HepG2 (cell line): ENCODE measurements around the gene RNF135. TPM values are rescaled to one million over a fixed set of nuclear protein-coding genes. Genes with fewer than 3 reads are reported as not detected.
"Not testable (repeated sequence)": the region's sequence is repeated elsewhere in the genome, so short reads cannot be mapped to it uniquely, and the experiment has no call there.

Experiments
- ATAC-seq: fragments of 200-7000 bp; cut with Tn5 transposase; 3 replicates; pipeline ENCODE4 v1.9.1; 2020; ENCODE audit warnings: mild to moderate bottlenecking, moderate library complexity
- BruUV-seq: library from RNA; stranded (reverse); fragments of 400-500 nt; replicated peaks from 2 replicates; lab custom pipeline; 2021; lab: Mats Ljungman, UMichigan
- CTCF ChIA-PET: fragments of 300-600 bp; formaldehyde crosslinking; extraction: SDS; loops from one replicate; lab custom pipeline; 2021; ENCODE audit warnings: low total read pairs, inconsistent platforms, low intra/inter-chr PET ratio; lab: Yijun Ruan, JAX
- POLR2A ChIA-PET: fragments of 350-600 bp; sonication (Branson Sonifier 250); formaldehyde crosslinking; loops from one replicate; lab custom pipeline; 2020; ENCODE audit warnings: antibody characterized with exemption, inconsistent platforms; lab: Yijun Ruan, JAX
- DNase-seq: peaks from one replicate; pipeline ENCODE4 v3.0.0-alpha.2; 2015; ENCODE audit warnings: low spot score
- FAIRE-seq: peaks from 3 replicates; lab custom pipeline; 2011; peaks lifted over from hg19 to GRCh38; lab: Jason Lieb, UNC
- H2AFZ ChIP-seq: one replicate; pipeline ENCODE4 v1.6.1; 2011; ENCODE audit warnings: low read length, inconsistent platforms
- H3K27ac ChIP-seq: fragments of 300-600 bp; 3 replicates; pipeline ENCODE4 v1.8.0; 2011; ENCODE audit warnings: mixed run types, mild to moderate bottlenecking, mixed read lengths, low read length, inconsistent platforms; ENCODE audit not compliant: insufficient read depth; ENCODE audit errors: extremely low read length
- H3K27me3 ChIP-seq, 2 experiments: fragments of 200-600 bp in 1 of 2; 2 replicates in 1 of 2; 3 replicates in 1 of 2; pipeline versions ENCODE4 v1.6.0 to v1.8.0; 2011; ENCODE audit warnings: low read length in 2 of 2, mild to moderate bottlenecking in 2 of 2, moderate library complexity in 2 of 2, inconsistent platforms in 1 of 2; ENCODE audit not compliant: insufficient read depth in 2 of 2, control insufficient read depth in 1 of 2
- H3K36me3 ChIP-seq, 2 experiments: fragments of 200-600 bp in 1 of 2; replicated peaks in 1 of 2; 2 replicates in 1 of 2; 3 replicates in 1 of 2; pipeline versions ENCODE4 v1.5.1 to v1.8.0; 2011; ENCODE audit warnings: low read length in 2 of 2, inconsistent platforms in 1 of 2; ENCODE audit not compliant: insufficient read depth in 2 of 2, control insufficient read depth in 1 of 2
- H3K4me1 ChIP-seq: 2 replicates; pipeline ENCODE4 v1.5.1; 2012; ENCODE audit warnings: low read length, inconsistent platforms; ENCODE audit not compliant: insufficient read depth
- H3K4me2 ChIP-seq: 2 replicates; pipeline ENCODE4 v1.6.0; 2011; ENCODE audit warnings: low read depth, low read length, inconsistent platforms
- H3K4me3 ChIP-seq, 3 experiments: fragments of 200-600 bp in 1 of 3; sonication (generic), shearing (Covaris generic) in 1 of 3; replicated peaks in 1 of 3; 2 replicates each; pipeline ENCODE4 v1.5.1; 2011 to 2016; ENCODE audit warnings: low read length in 3 of 3, inconsistent platforms in 2 of 3, low read depth in 2 of 3, mild to moderate bottlenecking in 2 of 3, control low read depth in 1 of 3, mixed read lengths in 1 of 3; ENCODE audit not compliant: insufficient read depth in 1 of 3
- H3K79me2 ChIP-seq: one replicate; pipeline ENCODE4 v1.6.1; 2011; ENCODE audit warnings: low read length, inconsistent platforms; ENCODE audit not compliant: insufficient read depth
- H3K9ac ChIP-seq: 2 replicates; pipeline ENCODE4 v1.6.0; 2011; ENCODE audit warnings: mild to moderate bottlenecking, low read depth, low read length, inconsistent platforms; ENCODE audit not compliant: insufficient read depth
- H3K9me3 ChIP-seq: 2 replicates; pipeline ENCODE4 v1.5.1; 2012; ENCODE audit warnings: mild to moderate bottlenecking, low read length
- H4K20me1 ChIP-seq: 2 replicates; pipeline ENCODE4 v1.6.0; 2011; ENCODE audit warnings: inconsistent platforms, mild to moderate bottlenecking, low read length, moderate library complexity; ENCODE audit not compliant: insufficient read depth
- ARNT ChIP-seq: fragments of 450-650 bp; IDR thresholded peaks from 2 replicates; pipeline ENCODE4 v1.6.1; 2017
- CBX5 ChIP-seq: sonication (generic); formaldehyde crosslinking; IDR thresholded peaks from 2 replicates; pipeline ENCODE4 v1.4.0; 2020; ENCODE audit warnings: missing genetic modification reagents, borderline replicate concordance
- GZF1 ChIP-seq: sonication (generic); formaldehyde crosslinking; IDR thresholded peaks from 2 replicates; pipeline ENCODE4 v1.5.1; 2020; ENCODE audit warnings: mild to moderate bottlenecking, missing genetic modification reagents
- HOXA3 ChIP-seq: sonication (generic); formaldehyde crosslinking; IDR thresholded peaks from 2 replicates; pipeline ENCODE4 v1.5.0; 2020; ENCODE audit warnings: missing genetic modification reagents
- IRF2 ChIP-seq: IDR thresholded peaks from 2 replicates; pipeline ENCODE4 v1.6.1; 2018; ENCODE audit warnings: missing genetic modification reagents, missing compliant biosample characterization
- LCORL ChIP-seq, 2 experiments: fragments of 450-650 bp in 1 of 2; sonication (generic) in 1 of 2; formaldehyde crosslinking in 1 of 2; IDR thresholded peaks; 2 replicates each; pipeline versions ENCODE4 v1.5.0 to v1.6.1; 2017 to 2020; ENCODE audit warnings: antibody characterized with exemption in 1 of 2, missing genetic modification reagents in 1 of 2
- NR2F2 ChIP-seq: IDR thresholded peaks from 2 replicates; pipeline ENCODE4 v1.6.1; 2012; ENCODE audit warnings: low read depth, inconsistent platforms, borderline replicate concordance
- POLR2AphosphoS5 ChIP-seq: IDR thresholded peaks from 2 replicates; pipeline ENCODE4 v1.6.1; 2012; ENCODE audit warnings: low read depth, low read length
- ZFP82 ChIP-seq: sonication (generic); formaldehyde crosslinking; IDR thresholded peaks from 2 replicates; pipeline ENCODE4 v1.5.1; 2020; ENCODE audit warnings: mild to moderate bottlenecking, missing genetic modification reagents, borderline replicate concordance
- ZNF274 ChIP-seq: sonication (generic); formaldehyde crosslinking; IDR thresholded peaks from 2 replicates; pipeline ENCODE4 v1.5.1; 2020; ENCODE audit warnings: mild to moderate bottlenecking, missing genetic modification reagents
- ZNF570 ChIP-seq: sonication (generic); formaldehyde crosslinking; IDR thresholded peaks from 2 replicates; pipeline ENCODE4 v1.4.0; 2020; ENCODE audit warnings: mild to moderate bottlenecking, missing genetic modification reagents, borderline replicate concordance
- ZNF616 ChIP-seq: sonication (generic); formaldehyde crosslinking; IDR thresholded peaks from 2 replicates; pipeline ENCODE4 v1.5.0; 2020; ENCODE audit warnings: low read depth, mild to moderate bottlenecking, missing genetic modification reagents
- WGBS: methylation state at CpG from one replicate; pipeline ENCODE4 v1.1.6; 2017; ENCODE audit warnings: low lambda C conversion rate; 5-methylcytosine and 5-hydroxymethylcytosine counted together
- in situ Hi-C: cut with HindIII; loops from 2 replicates; pipeline ENCODE4 v1.10.0; 2017; ENCODE audit warnings: low pct_unique_long_range_greater_than_20kb; ENCODE audit not compliant: extremely low pct_ligation_motif_present
- intact Hi-C: fragments of 100-400 bp; cut with micrococcal nuclease; formaldehyde crosslinking; loops from one replicate; pipeline ENCODE4 v1.10.0; 2022; ENCODE audit not compliant: unreplicated experiment
- polyA plus RNA-seq, 8 experiments: library from polyadenylated mRNA; depleted of rRNA in 3 of 8; stranded (reverse) in 7 of 8; unstranded in 1 of 8; fragments of >200 nt; fragmentation: Illumina TruSeq in 4 of 8; extraction: Trizol in 4 of 8; gene quantifications; 2 replicates each; pipeline versions ENCODE4 v1.2.1 to v1.2.3, GENCODE V29; 2011 to 2016; ENCODE audit warnings: low read depth in 4 of 8, missing spikeins in 1 of 8, mixed read lengths in 1 of 8; ENCODE audit not compliant: insufficient read depth in 1 of 8
- total RNA-seq, 5 experiments: library from RNA; depleted of rRNA; stranded (reverse); fragments of >200 nt; fragmentation: Illumina TruSeq; extraction: Trizol; gene quantifications; 2 replicates each; pipeline ENCODE4 v1.2.3, GENCODE V29; 2016; ENCODE audit warnings: low read depth in 1 of 5
- TF ChIP-seq, protein P1 (sequence below): sonication (generic); formaldehyde crosslinking; IDR thresholded peaks from 2 replicates; pipeline ENCODE4 v1.4.0; 2020; ENCODE audit warnings: mild to moderate bottlenecking, missing genetic modification reagents, borderline replicate concordance

The RNF135 gene
- total and polyA plus RNA-seq, 2 of the 13 experiments (the other 11 are each of a cell fraction or from before 2014, with no cell fraction given): not detected

DNA sequence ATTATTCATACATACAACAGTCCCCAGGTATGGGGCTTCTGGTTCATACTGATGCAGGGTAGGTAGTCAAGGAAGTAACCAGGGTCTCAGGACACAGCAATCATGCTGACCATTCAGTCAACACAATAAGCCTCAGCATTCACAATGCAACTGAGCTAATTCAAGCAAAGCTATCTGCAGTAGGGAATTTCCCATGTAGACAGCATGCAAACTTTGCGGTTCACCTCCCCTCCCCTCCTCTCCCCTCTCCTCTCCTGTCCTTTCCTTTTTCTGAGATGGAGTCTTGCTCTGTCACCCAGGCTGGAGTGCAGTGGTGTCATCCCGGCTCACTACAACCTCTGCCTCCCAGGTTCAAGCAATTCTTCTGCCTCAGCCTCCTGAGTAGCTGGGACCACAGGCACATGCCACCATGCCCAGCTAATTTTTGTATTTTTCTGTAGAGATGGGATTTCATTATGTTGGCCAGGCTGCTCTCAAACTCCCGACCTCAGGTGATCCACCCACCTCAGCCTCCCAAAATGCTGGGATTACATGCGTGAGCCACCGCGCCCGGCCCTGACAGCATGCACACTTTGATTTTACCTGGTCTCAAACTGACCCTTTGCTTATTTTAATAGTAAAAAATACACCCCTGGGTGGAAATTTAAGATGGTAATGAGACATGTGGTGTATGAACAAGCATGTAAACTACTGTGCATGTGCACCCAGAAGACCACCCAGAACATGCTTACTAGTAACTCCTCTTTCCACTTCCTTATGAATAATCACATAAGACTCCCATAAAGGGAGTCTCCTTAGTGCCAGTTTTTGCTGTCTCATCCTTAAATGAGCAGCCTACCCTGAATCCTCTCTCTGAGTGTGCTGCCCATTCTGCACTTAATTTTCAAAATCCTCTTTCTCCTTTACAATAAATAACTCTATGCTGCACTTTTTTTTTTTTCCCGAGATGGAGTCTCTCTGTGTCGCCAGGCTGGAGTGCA, 9.3 kb upstream of the RNF135 start:
- Histone ChIP-seq H3K79me2 (no peaks in the 10 kb centered on the region), H3K27me3 (no peaks in the 10 kb centered on the region; a peak in 1 of 5 replicates), H3K4me3 (no peak overlapping the region), H3K27ac (no peak overlapping the region), H3K36me3 (no peaks in the 10 kb centered on the region), H2AFZ (no peak overlapping the region), H3K9me3 (no peaks in the 10 kb centered on the region), H3K4me2 (no peak overlapping the region), H3K9ac (no peak overlapping the region), H3K4me1 (peaks cover 8% of the 10 kb centered on the region; the same call in 1 of the 2 replicates), H4K20me1 (no peaks in the 10 kb centered on the region)
- DNase-seq (no peak), FAIRE-seq (no peak), ATAC-seq (no peak)
- 45% methylated on average over 9 of the region's 9 CpGs for WGBS
- POLR2A ChIA-PET: no interaction called here
- no TSS peak for BruUV-seq
- in situ Hi-C loops: no loop called here
- TF ChIP-seq ARNT: no peak
- TF ChIP-seq HOXA3: no peak
- TF ChIP-seq NR2F2: no peak
- TF ChIP-seq ZNF570 (CRISPR knock-in tag): no peak
- TF ChIP-seq ZFP82 (CRISPR knock-in tag): no peak
- no peak for TF ChIP-seq CBX5 (CRISPR knock-in tag)
- TF ChIP-seq GZF1 (CRISPR knock-in tag): no peak
- TF ChIP-seq ZNF616 (CRISPR knock-in tag): no peak
- TF ChIP-seq LCORL (IDR thresholded peaks at IDR 0.05): no peak
- TF ChIP-seq LCORL (CRISPR knock-in tag; IDR thresholded peaks at IDR 0.05): no peak
- TF ChIP-seq ZNF274 (CRISPR knock-in tag): no peak
- TF ChIP-seq, protein P1, sequence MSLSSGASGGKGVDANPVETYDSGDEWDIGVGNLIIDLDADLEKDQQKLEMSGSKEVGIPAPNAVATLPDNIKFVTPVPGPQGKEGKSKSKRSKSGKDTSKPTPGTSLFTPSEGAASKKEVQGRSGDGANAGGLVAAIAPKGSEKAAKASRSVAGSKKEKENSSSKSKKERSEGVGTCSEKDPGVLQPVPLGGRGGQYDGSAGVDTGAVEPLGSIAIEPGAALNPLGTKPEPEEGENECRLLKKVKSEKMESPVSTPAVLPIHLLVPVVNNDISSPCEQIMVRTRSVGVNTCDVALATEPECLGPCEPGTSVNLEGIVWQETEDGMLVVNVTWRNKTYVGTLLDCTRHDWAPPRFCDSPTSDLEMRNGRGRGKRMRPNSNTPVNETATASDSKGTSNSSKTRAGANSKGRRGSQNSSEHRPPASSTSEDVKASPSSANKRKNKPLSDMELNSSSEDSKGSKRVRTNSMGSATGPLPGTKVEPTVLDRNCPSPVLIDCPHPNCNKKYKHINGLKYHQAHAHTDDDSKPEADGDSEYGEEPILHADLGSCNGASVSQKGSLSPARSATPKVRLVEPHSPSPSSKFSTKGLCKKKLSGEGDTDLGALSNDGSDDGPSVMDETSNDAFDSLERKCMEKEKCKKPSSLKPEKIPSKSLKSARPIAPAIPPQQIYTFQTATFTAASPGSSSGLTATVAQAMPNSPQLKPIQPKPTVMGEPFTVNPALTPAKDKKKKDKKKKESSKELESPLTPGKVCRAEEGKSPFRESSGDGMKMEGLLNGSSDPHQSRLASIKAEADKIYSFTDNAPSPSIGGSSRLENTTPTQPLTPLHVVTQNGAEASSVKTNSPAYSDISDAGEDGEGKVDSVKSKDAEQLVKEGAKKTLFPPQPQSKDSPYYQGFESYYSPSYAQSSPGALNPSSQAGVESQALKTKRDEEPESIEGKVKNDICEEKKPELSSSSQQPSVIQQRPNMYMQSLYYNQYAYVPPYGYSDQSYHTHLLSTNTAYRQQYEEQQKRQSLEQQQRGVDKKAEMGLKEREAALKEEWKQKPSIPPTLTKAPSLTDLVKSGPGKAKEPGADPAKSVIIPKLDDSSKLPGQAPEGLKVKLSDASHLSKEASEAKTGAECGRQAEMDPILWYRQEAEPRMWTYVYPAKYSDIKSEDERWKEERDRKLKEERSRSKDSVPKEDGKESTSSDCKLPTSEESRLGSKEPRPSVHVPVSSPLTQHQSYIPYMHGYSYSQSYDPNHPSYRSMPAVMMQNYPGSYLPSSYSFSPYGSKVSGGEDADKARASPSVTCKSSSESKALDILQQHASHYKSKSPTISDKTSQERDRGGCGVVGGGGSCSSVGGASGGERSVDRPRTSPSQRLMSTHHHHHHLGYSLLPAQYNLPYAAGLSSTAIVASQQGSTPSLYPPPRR (CRISPR knock-in tag): no peak
- TF ChIP-seq IRF2 (CRISPR knock-in tag): no peak
- TF ChIP-seq POLR2AphosphoS5: no peak
- TF ChIP-seq, all 625 proteins: peak for 0
- CTCF ChIA-PET: no interaction called here
- intact Hi-C loops: no loop called here

DNA sequence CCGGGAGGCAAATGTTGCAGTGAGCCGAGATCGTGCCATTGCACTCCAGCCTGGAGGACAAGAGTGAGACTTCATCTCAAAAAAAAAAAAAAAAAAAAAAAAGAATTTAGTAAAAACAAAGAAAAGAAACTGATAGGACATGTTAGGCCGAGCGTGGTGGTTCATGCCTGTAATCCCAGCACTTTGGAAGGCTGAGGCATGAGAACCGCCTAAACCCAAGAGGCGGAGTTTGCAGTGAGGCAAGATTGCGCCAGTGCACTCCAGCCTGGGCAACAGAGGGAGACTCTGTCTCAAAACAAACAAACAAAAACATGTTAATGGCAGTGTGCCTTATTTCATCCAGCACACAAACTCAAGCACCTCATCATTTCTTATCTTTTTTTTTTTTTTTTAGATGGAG, 6.5 kb upstream of the RNF135 start:
- in situ Hi-C loops, DNase-seq, H2AFZ ChIP-seq, BruUV-seq, POLR2A ChIA-PET, H4K20me1 ChIP-seq, H3K27me3 ChIP-seq, ATAC-seq, H3K36me3 ChIP-seq, H3K27ac ChIP-seq, H3K9me3 ChIP-seq, intact Hi-C loops, H3K4me1 ChIP-seq, H3K4me2 ChIP-seq, H3K9ac ChIP-seq, H3K4me3 ChIP-seq, FAIRE-seq, CTCF ChIA-PET, H3K79me2 ChIP-seq: not testable (repeated sequence)
- WGBS: 74% methylated on average over 8 of the region's 8 CpGs
